ENCODE data around the gene DOCK2.

Gene DOCK2

DNA sequence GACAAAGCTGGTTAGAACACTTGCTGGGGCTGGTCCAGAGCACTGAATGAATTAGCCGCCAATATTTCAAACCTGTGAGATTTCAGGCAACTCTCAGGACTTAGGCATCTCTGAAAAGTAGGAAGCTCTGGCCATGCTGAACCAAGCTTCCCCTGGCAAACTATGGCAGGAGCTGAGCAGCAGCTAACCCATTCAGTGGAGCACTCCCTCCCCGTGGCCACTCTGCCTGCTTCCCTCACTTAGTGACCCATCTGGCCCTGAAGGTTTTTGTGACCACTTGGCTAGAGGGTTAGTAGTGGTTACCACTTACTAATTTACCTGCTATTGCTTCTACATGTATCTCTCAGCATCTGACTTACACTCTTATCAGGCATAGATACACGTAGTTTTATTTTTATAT lies 494.2 kb downstream of the DOCK2 start:
- TF ChIP-seq, protein P1, sequence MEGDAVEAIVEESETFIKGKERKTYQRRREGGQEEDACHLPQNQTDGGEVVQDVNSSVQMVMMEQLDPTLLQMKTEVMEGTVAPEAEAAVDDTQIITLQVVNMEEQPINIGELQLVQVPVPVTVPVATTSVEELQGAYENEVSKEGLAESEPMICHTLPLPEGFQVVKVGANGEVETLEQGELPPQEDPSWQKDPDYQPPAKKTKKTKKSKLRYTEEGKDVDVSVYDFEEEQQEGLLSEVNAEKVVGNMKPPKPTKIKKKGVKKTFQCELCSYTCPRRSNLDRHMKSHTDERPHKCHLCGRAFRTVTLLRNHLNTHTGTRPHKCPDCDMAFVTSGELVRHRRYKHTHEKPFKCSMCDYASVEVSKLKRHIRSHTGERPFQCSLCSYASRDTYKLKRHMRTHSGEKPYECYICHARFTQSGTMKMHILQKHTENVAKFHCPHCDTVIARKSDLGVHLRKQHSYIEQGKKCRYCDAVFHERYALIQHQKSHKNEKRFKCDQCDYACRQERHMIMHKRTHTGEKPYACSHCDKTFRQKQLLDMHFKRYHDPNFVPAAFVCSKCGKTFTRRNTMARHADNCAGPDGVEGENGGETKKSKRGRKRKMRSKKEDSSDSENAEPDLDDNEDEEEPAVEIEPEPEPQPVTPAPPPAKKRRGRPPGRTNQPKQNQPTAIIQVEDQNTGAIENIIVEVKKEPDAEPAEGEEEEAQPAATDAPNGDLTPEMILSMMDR (IDR thresholded peaks at IDR 0.05; ENCODE audit: low read depth, low read length, poor library complexity, severe bottlenecking): no peak
- TF ChIP-seq EZH2phosphoT487 (IDR thresholded peaks at IDR 0.05; ENCODE audit: borderline replicate concordance, low read length): no peak
- no peak overlapping the region for H3K4me3 ChIP-seq (ENCODE audit: low read length)
- H4K20me1 ChIP-seq (ENCODE audit: control insufficient read depth, insufficient read depth, low read depth, low read length): no peaks in the 10 kb centered on the region
- no peak overlapping the region for H3K4me2 ChIP-seq (ENCODE audit: low read length)
- no peaks in the 10 kb centered on the region for H3K9me2 ChIP-seq (replicated peaks; ENCODE audit: control insufficient read depth, low read length)
- H3K9me3 ChIP-seq (ENCODE audit: control insufficient read depth, insufficient read depth, low read length): no peaks in the 10 kb centered on the region; the same call in 1 of the 2 replicates
- H3K36me3 ChIP-seq (ENCODE audit: control insufficient read depth, low read length): no peaks in the 10 kb centered on the region
- H3K4me1 ChIP-seq (ENCODE audit: control insufficient read depth, low read length): no peaks in the 10 kb centered on the region
- no peaks in the 10 kb centered on the region for H3K79me2 ChIP-seq (ENCODE audit: control insufficient read depth, low read length)
- H3K27me3 ChIP-seq (ENCODE audit: control insufficient read depth, low read length): peaks cover 23% of the 10 kb centered on the region
- H3F3A ChIP-seq (ENCODE audit: control insufficient read depth, insufficient read depth): no peaks in the 10 kb centered on the region
- H3K27ac ChIP-seq (ENCODE audit: low read depth, low read length): no peak overlapping the region

DNA sequence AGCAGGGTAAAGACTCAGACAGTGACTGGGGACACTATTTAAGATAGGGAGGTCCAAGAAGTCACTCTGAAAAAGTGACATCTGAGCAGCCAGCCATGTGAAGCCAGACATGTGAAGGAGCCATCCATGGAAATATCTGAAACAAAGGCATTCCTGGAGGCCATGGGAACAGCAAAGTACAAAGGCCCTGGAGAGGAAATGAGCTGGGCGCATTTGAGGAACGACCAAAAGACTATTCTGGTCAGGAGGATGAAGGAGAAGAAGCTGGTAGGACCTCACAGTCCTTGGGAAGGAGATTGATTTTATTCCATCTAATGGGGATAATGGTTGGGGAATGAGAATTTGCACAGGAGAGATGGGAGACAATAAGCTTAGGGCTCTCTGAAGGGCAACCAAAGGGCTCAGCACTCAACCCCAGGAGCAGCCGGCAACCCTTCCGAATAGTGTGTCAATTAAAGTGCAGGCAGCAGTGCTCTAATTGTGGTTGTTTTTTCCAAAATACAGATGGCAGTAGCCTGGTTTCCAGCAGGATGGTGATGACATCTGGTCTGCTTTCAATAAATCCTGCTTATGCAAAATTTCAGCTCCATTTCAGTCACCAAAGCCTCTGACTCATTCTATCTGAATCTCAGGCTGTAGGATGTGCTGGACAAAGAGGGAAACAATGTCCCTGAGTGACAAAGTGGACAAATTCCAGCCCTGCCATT lies 495.3 kb downstream of the DOCK2 start:
- Histone ChIP-seq H4K20me1 (ENCODE audit: control insufficient read depth, insufficient read depth, low read depth, low read length) (no peaks in the 10 kb centered on the region), H3K9me3 (ENCODE audit: control insufficient read depth, insufficient read depth, low read length) (no peaks in the 10 kb centered on the region; the same call in 1 of the 2 replicates), H3K9me2 (replicated peaks; ENCODE audit: control insufficient read depth, low read length) (no peaks in the 10 kb centered on the region), H3K36me3 (ENCODE audit: control insufficient read depth, low read length) (no peaks in the 10 kb centered on the region), H3K4me2 (ENCODE audit: low read length) (no peak overlapping the region), H3K4me3 (ENCODE audit: low read length) (no peak overlapping the region), H3K27ac (ENCODE audit: low read depth, low read length) (no peak overlapping the region), H3K4me1 (ENCODE audit: control insufficient read depth, low read length) (no peaks in the 10 kb centered on the region), H3K79me2 (ENCODE audit: control insufficient read depth, low read length) (no peaks in the 10 kb centered on the region), H3K27me3 (ENCODE audit: control insufficient read depth, low read length) (peaks cover 19% of the 10 kb centered on the region), H3F3A (ENCODE audit: control insufficient read depth, insufficient read depth) (no peaks in the 10 kb centered on the region)
- TF ChIP-seq EZH2phosphoT487 (IDR thresholded peaks at IDR 0.05; ENCODE audit: borderline replicate concordance, low read length): no peak
- TF ChIP-seq, protein P1 (IDR thresholded peaks at IDR 0.05; ENCODE audit: low read depth, low read length, poor library complexity, severe bottlenecking): no peak

Measured in DOHH2 (cell line).